ENCODE results near the gene RIMS3. TPM values are rescaled to one million over a fixed set of nuclear protein-coding genes. Genes with fewer than 3 reads are reported as not detected.

RIMS3 gene
- total RNA-seq, 1 experiment from 2014 or later = 19.8 TPM

- Mint-ChIP-seq H3K27me3 (ENCODE audit: low read depth) (no peaks in the 10 kb centered on the region), H3K27ac (peak overlapping the region; percentile 86), H3K9me3 (no peaks in the 10 kb centered on the region), H3K4me3 (no peak overlapping the region), H3K4me1 (peaks cover 63% of the 10 kb centered on the region), H3K36me3 (no peaks in the 10 kb centered on the region)
- no peak for TF ChIP-seq TEAD1 (CRISPR knock-in tag; IDR thresholded peaks at IDR 0.05)
- no peak for TF ChIP-seq MYBL2 (CRISPR knock-in tag; IDR thresholded peaks at IDR 0.05)
- no peak for TF ChIP-seq ZNF425 (CRISPR knock-in tag; conservative IDR thresholded peaks at IDR 0.05)
- no peak for TF ChIP-seq ZNF232 (CRISPR knock-in tag; IDR thresholded peaks at IDR 0.05)
- no peak for TF ChIP-seq PRDM15 (CRISPR knock-in tag; IDR thresholded peaks at IDR 0.05)
- TF ChIP-seq JUN (CRISPR knock-in tag; IDR thresholded peaks at IDR 0.05) = no peak
- no peak for TF ChIP-seq FOXJ3 (CRISPR knock-in tag; IDR thresholded peaks at IDR 0.05; ENCODE audit: borderline replicate concordance)
- TF ChIP-seq USF2 (CRISPR knock-in tag; IDR thresholded peaks at IDR 0.05) = no peak
- TF ChIP-seq ZMAT4 (CRISPR knock-in tag; IDR thresholded peaks at IDR 0.05) = no peak
- no peak for TF ChIP-seq RELA (CRISPR knock-in tag; IDR thresholded peaks at IDR 0.05; ENCODE audit: borderline replicate concordance)
- TF ChIP-seq FOXP4 (CRISPR knock-in tag; IDR thresholded peaks at IDR 0.05) = no peak
- CTCF ChIA-PET = interaction anchor here (0.9 kb wide), 1 partner anchor 47 kb away, joined by 3 read pairs; no protein-coding TSS in a partner anchor
- ATAC-seq (no peak), DNase-seq (ENCODE audit: low spot score) (no peak)
- POLR2A ChIA-PET = no interaction called here
These were observed 28.9 kb upstream of the RIMS3 start for GRCh38 chr1:40694353-40694874.

GRCh38 chr1:40693425-40693824, 27.9 kb upstream of the RIMS3 start:
- Mint-ChIP-seq H3K27ac (peak overlapping the region; percentile 91), H3K36me3 (no peaks in the 10 kb centered on the region), H3K4me1 (peaks cover 63% of the 10 kb centered on the region), H3K27me3 (ENCODE audit: low read depth) (no peaks in the 10 kb centered on the region), H3K9me3 (no peaks in the 10 kb centered on the region), H3K4me3 (peak overlapping the region; percentile 91)
- ATAC-seq (no peak), DNase-seq (ENCODE audit: low spot score) (no peak)
- TF ChIP-seq CBFB (CRISPR knock-in tag; IDR thresholded peaks at IDR 0.05; ENCODE audit: low read depth) (no peak), PREB (CRISPR knock-in tag; IDR thresholded peaks at IDR 0.05; ENCODE audit: borderline replicate concordance) (no peak), ZBTB43 (CRISPR knock-in tag; IDR thresholded peaks at IDR 0.05) (no peak), ERG (CRISPR knock-in tag; IDR thresholded peaks at IDR 0.05) (no peak), NR1H2 (CRISPR knock-in tag; IDR thresholded peaks at IDR 0.05) (no peak)
- ChIA-PET CTCF (no interaction called here), POLR2A (no interaction called here)

Data from WTC11 (cell line).